Measurements from ENCODE around the gene TOMM40L.

- TF ChIP-seq POLR2A (IDR thresholded peaks at IDR 0.05): peak; percentile 61 to 83
- TF ChIP-seq, protein P1, sequence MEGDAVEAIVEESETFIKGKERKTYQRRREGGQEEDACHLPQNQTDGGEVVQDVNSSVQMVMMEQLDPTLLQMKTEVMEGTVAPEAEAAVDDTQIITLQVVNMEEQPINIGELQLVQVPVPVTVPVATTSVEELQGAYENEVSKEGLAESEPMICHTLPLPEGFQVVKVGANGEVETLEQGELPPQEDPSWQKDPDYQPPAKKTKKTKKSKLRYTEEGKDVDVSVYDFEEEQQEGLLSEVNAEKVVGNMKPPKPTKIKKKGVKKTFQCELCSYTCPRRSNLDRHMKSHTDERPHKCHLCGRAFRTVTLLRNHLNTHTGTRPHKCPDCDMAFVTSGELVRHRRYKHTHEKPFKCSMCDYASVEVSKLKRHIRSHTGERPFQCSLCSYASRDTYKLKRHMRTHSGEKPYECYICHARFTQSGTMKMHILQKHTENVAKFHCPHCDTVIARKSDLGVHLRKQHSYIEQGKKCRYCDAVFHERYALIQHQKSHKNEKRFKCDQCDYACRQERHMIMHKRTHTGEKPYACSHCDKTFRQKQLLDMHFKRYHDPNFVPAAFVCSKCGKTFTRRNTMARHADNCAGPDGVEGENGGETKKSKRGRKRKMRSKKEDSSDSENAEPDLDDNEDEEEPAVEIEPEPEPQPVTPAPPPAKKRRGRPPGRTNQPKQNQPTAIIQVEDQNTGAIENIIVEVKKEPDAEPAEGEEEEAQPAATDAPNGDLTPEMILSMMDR (IDR thresholded peaks at IDR 0.05): peak in 2 of 6 experiments; percentile 9 to 12
Observed at GRCh38 chr1:161201836-161202712, 23.8 kb upstream of the TOMM40L start, which contains the start of gene NDUFS2.
